Breast epithelium (tissue), 4 donors: ENCODE measurements around the gene GNE. TPM values are rescaled to one million over a fixed set of nuclear protein-coding genes. Genes with fewer than 3 reads are reported as not detected.
"Not testable (repeated sequence)": the region's sequence is repeated elsewhere in the genome, so short reads cannot be mapped to it uniquely, and the experiment has no call there.

ENCODE experiments used
- DNase-seq, 2 donors: peaks; one replicate each; pipeline ENCODE4 v3.0.0-alpha.2; 2019; ENCODE audit warnings: low spot score in 2 of 2
- H3K27ac ChIP-seq, 2 donors: fragments of 200-600 bp; sonication (generic) in 1 of 2; one replicate each; pipeline ENCODE4 v1.5.1; 2016 to 2019; ENCODE audit warnings: mild to moderate bottlenecking in 1 of 2
- H3K27me3 ChIP-seq, 2 donors: fragments of 200-600 bp; sonication (generic) in 1 of 2; one replicate each; pipeline versions ENCODE4 v1.5.1 to v1.6.0; 2017 to 2019; ENCODE audit warnings: control low read depth in 1 of 2, mild to moderate bottlenecking in 1 of 2
- H3K36me3 ChIP-seq: fragments of 200-600 bp; one replicate; pipeline ENCODE4 v1.5.1; 2019
- H3K4me1 ChIP-seq, 2 donors: fragments of 200-600 bp; sonication (generic); one replicate each; pipeline ENCODE4 v1.5.1; 2016 to 2019; ENCODE audit warnings: control low read depth in 1 of 2
- H3K4me3 ChIP-seq, 3 donors: fragments of 200-600 bp; sonication (generic); 1 replicate in 2 of 3; 2 replicates in 1 of 3; pipeline ENCODE4 v1.5.1; 2016 to 2019; ENCODE audit warnings: mild to moderate bottlenecking in 3 of 3, moderate library complexity in 2 of 3
- H3K9me3 ChIP-seq, 2 donors: fragments of 200-600 bp; sonication (generic) in 1 of 2; one replicate each; pipeline ENCODE4 v1.5.1; 2016 to 2019; ENCODE audit warnings: control low read depth in 1 of 2
- POLR2A ChIP-seq: fragments of 450-650 bp; IDR thresholded peaks from one replicate; pipeline ENCODE4 v1.6.1; 2016; ENCODE audit warnings: antibody characterized with exemption, mild to moderate bottlenecking, moderate library complexity
- POLR2AphosphoS5 ChIP-seq, 3 donors: sonication (generic); formaldehyde crosslinking; IDR thresholded peaks; one replicate each; pipeline ENCODE4 v1.6.1; 2017; ENCODE audit warnings: antibody characterized with exemption in 3 of 3
- intact Hi-C: fragments of 100-400 bp; cut with DNase I; formaldehyde crosslinking; loops from one replicate; pipeline ENCODE4 v1.15.1; 2023; ENCODE audit warnings: low total_unique reads
- total RNA-seq, 3 donors: library from RNA; depleted of rRNA; stranded (reverse); fragments of >200 nt; gene quantifications; one replicate each; pipeline ENCODE4 v1.1.0, GENCODE V29; 2016
- TF ChIP-seq, protein P1 (sequence below), 3 donors: fragments of 450-650 bp; IDR thresholded peaks; one replicate each; pipeline ENCODE4 v1.5.1; 2016 to 2017; ENCODE audit warnings: antibody characterized with exemption in 3 of 3, mild to moderate bottlenecking in 3 of 3, moderate library complexity in 3 of 3

The GNE gene
- total RNA-seq, 3 donors from 2014 or later, result 24.9 to 38.2 (median 35.1) TPM

DNA sequence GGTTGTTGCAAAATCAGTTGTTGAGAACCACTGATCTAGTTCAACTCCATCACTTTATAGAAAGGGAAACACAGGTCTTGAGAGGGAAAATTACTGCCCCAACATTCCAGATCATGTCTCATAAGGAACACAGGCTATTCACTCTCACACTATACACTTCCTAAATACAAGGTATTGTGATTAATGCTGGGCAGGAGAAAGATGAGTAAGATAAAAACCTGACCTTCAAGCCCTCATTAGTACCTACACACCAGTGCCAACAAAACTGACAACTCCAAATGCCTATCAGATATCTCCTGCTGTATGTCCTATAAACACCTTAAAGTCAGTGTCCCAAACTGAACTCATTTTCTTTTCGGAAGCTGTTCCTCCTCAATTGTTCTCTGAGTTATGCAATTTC is 8.2 kb downstream of the GNE start:
- Histone ChIP-seq H3K36me3 (no peaks in the 10 kb centered on the region), H3K27ac (no peak overlapping the region), H3K4me1 (no peaks in the 10 kb centered on the region), H3K9me3 (no peaks in the 10 kb centered on the region), H3K27me3 (no peaks in the 10 kb centered on the region), H3K4me3 (no peak overlapping the region)
- TF ChIP-seq, protein P1, sequence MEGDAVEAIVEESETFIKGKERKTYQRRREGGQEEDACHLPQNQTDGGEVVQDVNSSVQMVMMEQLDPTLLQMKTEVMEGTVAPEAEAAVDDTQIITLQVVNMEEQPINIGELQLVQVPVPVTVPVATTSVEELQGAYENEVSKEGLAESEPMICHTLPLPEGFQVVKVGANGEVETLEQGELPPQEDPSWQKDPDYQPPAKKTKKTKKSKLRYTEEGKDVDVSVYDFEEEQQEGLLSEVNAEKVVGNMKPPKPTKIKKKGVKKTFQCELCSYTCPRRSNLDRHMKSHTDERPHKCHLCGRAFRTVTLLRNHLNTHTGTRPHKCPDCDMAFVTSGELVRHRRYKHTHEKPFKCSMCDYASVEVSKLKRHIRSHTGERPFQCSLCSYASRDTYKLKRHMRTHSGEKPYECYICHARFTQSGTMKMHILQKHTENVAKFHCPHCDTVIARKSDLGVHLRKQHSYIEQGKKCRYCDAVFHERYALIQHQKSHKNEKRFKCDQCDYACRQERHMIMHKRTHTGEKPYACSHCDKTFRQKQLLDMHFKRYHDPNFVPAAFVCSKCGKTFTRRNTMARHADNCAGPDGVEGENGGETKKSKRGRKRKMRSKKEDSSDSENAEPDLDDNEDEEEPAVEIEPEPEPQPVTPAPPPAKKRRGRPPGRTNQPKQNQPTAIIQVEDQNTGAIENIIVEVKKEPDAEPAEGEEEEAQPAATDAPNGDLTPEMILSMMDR (IDR thresholded peaks at IDR 0.05), result no peak
- no peak for TF ChIP-seq POLR2AphosphoS5 (IDR thresholded peaks at IDR 0.05)
- TF ChIP-seq POLR2A, result no peak
- intact Hi-C loops, result no loop called here
- DNase-seq, result no peak

DNA sequence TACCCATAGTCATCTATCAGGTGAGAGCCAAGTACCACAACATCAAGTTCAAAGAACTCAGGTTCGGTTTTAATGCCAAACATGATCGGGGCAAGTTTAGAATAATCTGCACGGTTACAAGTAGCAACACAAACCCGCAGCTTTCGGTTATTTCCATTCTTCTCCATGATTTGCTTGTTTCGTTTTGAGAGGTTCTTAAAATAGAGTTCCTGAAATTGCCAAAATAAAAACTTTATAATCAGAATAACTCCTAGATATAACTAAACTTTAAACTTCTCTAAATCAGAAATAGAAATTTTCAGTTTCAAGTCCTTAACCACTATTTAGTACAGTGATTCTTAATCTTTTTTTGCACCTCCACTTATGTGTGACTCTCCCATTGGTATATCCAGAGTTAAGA is 9.1 kb downstream of the GNE start:
- no peak for DNase-seq
- intact Hi-C loops, result no loop called here
- no peak for TF ChIP-seq POLR2A
- TF ChIP-seq POLR2AphosphoS5 (IDR thresholded peaks at IDR 0.05), result no peak
- TF ChIP-seq, protein P1 (IDR thresholded peaks at IDR 0.05), result no peak
- Histone ChIP-seq H3K27me3 (no peaks in the 10 kb centered on the region), H3K4me3 (no peak overlapping the region), H3K27ac (no peak overlapping the region), H3K4me1 (no peaks in the 10 kb centered on the region), H3K36me3 (no peaks in the 10 kb centered on the region), H3K9me3 (no peaks in the 10 kb centered on the region)

DNA sequence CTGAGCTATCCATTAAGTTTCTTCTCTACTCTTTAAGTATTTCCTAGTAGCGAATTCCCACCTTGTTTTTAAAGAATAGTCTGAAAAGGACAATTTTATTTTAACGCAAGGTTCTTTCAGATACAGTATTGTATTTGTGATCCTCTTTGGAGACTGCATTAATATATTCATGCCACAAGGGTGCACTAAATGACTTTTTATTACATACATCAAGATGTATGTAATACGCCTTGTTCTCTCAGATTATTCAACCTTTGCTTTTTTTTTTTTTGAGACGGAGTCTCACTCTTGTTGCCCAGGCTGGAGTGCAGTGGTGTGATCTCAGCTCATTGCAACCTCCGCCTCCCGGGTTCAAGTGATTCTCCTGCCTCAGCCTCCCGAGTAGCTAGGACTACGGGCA is 10.2 kb downstream of the GNE start:
- H3K27ac ChIP-seq, H3K36me3 ChIP-seq, H3K4me3 ChIP-seq, intact Hi-C loops, DNase-seq, H3K9me3 ChIP-seq, H3K27me3 ChIP-seq, H3K4me1 ChIP-seq: not testable (repeated sequence)
- TF ChIP-seq, protein P1 (IDR thresholded peaks at IDR 0.05), result peak in 2 of 3 donors; percentile 54 to 58

DNA sequence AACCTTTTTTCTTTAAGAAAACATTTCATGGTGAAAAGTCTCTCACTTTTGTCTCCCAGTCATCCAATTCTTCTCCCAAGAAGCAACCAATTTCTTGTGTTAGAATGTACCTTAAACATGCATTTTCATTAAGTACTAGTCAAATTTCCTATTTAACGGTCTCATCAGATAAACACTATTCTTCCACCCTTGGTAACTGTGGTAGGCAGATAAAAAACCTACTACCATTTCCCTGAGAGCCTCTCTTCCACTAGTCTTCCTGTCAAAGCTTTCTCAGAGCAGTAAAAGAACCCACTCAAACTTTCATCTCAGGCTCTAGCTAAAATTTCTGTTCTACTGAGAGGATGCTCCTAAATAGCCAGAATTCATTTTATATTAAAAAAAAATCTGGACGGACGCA is 10.9 kb downstream of the GNE start:
- H3K36me3 ChIP-seq, result no peaks in the 10 kb centered on the region
- H3K4me1 ChIP-seq, result no peaks in the 10 kb centered on the region
- DNase-seq, result no peak
- TF ChIP-seq POLR2AphosphoS5 (IDR thresholded peaks at IDR 0.05) (no peak), POLR2A (no peak)
- TF ChIP-seq, protein P1 (IDR thresholded peaks at IDR 0.05), result no peak
- H3K9me3 ChIP-seq, result no peaks in the 10 kb centered on the region
- H3K27ac ChIP-seq, result no peak overlapping the region
- no peak overlapping the region for H3K4me3 ChIP-seq
- no peaks in the 10 kb centered on the region for H3K27me3 ChIP-seq
- intact Hi-C loops, result no loop called here

DNA sequence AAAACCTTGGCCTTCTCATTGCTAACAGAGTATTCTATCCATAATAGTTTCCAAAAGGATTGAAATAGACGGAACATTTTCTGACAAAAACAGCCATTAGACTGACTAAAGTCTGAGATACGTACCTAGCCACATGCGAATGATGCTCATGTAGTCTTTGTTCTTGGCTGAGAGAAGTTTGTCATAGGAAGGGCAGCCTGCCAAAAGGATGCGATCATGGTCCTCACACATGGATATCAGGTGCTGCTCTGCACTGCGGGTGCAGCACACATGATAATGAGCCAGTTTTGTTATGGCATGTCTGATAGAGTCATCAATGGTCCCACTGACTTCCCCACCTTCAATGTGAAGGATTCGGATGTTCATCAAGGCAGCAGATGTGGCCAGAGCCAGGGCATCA is 12.3 kb downstream of the GNE start:
- no peak for DNase-seq
- intact Hi-C loops, result no loop called here
- no peaks in the 10 kb centered on the region for H3K27me3 ChIP-seq
- H3K27ac ChIP-seq, result no peak overlapping the region
- no peak overlapping the region for H3K4me3 ChIP-seq
- no peaks in the 10 kb centered on the region for H3K4me1 ChIP-seq
- TF ChIP-seq, protein P1 (IDR thresholded peaks at IDR 0.05), result no peak
- TF ChIP-seq POLR2A, result no peak
- TF ChIP-seq POLR2AphosphoS5 (IDR thresholded peaks at IDR 0.05), result no peak
- no peaks in the 10 kb centered on the region for H3K36me3 ChIP-seq
- H3K9me3 ChIP-seq, result no peaks in the 10 kb centered on the region

DNA sequence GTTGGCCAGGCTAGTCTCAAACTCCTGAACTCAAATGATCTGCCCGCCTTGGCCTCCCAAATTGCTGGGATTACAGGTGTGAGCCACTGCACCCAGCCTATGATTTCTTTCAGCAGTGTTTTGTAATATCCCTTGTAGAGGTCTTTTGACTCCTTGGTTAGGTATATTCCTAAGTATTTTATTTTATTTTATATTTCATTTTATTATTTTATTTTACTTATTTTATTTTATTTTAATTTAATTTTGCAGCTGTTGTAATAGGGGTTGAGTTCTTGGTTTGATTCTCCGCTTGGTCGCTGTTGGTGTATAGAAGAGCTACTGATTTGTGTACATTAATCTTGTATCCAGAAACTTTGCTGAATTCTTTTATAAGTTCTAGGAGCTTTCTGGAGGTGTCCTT is 18.6 kb downstream of the GNE start:
- H3K9me3 ChIP-seq, intact Hi-C loops, H3K4me3 ChIP-seq, H3K27me3 ChIP-seq, H3K36me3 ChIP-seq, DNase-seq, H3K27ac ChIP-seq, H3K4me1 ChIP-seq: not testable (repeated sequence)

DNA sequence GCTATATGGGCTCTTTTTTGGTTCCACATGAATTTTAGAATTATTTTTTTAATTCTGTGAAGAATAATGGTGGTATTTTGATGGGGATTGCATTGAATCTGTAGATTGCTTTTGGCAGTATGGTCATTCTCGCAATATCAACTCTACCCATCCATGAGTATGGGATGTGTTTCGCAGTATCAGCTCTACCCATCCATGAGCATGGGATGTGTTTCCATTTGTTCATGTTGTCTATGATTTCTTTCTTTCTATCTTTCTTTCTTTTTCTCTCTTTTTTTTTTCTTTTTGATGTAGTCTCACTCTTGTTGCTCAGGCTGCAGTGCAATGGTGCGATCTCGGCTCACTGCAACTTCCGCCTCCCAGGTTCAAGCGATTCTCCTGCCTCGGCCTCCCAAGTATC is 19.0 kb downstream of the GNE start:
- H3K27ac ChIP-seq, DNase-seq, H3K4me3 ChIP-seq, intact Hi-C loops, H3K36me3 ChIP-seq, H3K4me1 ChIP-seq, H3K27me3 ChIP-seq, H3K9me3 ChIP-seq: not testable (repeated sequence)
